NOMO-1 (cell line): ENCODE data around the gene TRIM74.
"Not testable (repeated sequence)": the region's sequence is repeated elsewhere in the genome, so short reads cannot be mapped to it uniquely, and the experiment has no call there.

ENCODE experiments used
- DNase-seq, 2 experiments: peaks; one replicate each; lab custom pipeline; 2025; ENCODE audit not compliant: unreplicated experiment in 2 of 2; lab: John Stamatoyannopoulos, UW

Gene TRIM74

DNA sequence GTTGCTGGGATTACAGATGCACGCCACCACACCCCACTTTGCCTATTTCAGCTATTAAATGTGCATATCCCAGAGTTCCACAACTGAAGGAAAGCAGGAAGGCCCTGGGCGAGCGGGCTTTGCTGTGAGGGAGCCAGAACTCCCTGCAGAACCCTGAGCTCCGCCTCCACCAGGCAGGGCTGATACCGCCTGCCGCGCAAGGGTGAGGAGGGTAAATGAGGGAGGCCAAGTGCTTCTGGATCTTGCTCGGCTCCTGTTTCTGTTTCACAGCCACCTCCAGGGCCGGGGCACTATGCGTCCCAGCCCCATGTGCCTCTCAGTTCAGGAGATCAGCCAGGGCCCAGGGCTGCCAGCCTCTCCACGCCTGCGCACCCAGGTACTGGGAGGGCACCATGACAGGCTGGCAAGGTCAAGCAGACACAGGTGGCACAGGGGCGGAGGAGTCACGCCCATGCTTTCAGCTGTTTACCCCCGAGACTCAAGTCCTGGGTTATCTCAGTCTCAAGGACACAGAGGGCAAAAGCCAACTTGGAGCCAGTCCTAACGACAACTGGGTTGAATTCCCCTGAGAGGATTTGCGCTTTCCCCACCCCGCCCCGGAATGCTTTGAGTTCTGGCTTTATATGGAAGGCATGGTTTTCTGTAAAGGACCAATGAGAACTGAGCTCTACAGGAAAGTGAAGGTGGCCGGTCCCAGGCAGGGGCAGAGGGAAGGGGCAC is 8.5 kb downstream of the TRIM74 start:
- DNase-seq, result not testable (repeated sequence)

GRCh38 chr7:72960029-72960428 is 9.2 kb downstream of the TRIM74 start:
- DNase-seq, result not testable (repeated sequence)

DNA sequence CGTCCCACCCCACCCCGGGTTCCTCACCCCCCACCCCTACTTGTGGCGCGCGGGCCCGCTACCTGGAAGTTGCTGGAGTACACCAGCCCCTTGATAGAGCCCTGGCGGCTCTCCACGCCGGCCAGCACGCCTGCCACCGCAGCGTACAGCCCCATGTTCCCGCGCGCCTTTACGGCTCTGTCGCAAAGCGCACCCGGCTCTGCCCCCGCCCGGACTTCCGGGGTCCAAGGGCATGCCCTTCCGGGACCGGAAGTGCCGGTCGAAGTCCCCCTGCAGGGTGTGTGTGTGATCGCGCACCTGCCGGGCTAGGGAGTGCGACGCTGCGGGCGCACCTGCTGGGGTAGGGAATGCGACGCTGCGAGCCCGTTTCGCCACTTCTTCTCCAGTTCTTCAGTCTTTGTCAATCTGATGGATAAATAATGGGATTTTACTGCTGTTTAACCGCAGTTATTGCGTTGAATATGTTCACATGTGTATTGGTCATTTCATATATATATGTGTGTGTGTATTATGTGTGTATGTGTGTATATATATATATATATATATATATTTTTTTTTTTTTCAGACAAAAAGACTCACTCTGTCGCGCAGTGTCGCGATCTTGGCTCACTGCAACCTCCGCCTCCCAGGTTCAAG is 14.6 kb downstream of the TRIM74 start:
- not testable (repeated sequence) for DNase-seq

DNA sequence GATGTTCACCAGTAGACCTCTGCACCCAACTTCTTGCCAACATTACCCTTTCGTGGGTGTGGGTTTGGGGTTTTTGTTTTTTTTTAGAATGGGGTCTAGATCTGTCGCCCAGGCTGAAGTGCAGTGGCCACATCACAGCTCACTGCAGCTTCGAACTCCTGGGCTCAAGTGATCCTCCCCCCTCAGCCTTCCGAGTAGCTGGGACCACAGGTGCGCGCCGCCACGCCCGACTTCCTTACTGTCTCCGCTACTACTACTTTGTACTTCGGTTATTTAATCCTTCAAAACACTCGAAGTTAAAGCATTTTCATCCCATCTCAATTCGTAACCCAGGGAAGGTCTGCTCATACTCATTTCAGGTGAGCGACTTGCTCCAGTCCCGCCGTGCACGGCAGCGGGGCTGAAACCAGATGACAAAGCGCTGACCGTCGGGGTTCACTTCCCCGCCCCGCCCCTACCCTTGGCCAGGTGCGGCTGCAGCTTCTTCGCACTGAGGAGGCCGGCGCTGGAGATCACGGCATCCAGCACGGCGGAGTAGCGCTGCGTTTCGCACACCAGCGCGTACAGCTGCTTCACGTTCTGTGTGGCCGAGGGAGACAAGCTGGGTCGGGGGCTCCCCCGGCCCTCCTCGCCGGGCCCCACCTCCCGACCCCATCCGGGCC is 15.2 kb downstream of the TRIM74 start:
- DNase-seq, result not testable (repeated sequence)

GRCh38 chr7:72950432-72950831 is 18.8 kb downstream of the TRIM74 start:
- not testable (repeated sequence) for DNase-seq

GRCh38 chr7:72949686-72950085 is 19.6 kb downstream of the TRIM74 start:
- DNase-seq, result not testable (repeated sequence)

- DNase-seq, result not testable (repeated sequence)
Measured at GRCh38 chr7:72949276-72949675, 20.0 kb downstream of the TRIM74 start.

DNA sequence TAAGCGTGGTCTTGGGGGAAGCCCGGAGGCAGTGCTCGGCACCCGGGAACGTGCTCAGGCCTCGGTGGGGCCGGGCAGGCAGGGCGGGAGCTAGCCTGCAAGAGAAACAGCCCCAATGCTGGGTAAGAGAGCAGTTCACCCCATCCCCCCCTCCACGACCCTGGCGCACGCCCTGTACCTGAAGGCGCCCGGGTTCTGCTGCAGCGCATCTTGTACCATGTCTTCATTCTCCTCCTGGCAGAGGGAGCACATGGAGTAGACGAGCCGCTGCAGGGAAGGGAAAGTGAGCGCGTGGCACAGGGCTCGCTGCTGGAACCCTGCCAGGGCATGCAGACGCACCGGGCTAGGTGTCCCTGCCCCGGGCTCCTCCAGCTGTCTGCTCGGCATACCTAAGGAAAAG is 20.6 kb downstream of the TRIM74 start:
- DNase-seq, result not testable (repeated sequence)

DNA sequence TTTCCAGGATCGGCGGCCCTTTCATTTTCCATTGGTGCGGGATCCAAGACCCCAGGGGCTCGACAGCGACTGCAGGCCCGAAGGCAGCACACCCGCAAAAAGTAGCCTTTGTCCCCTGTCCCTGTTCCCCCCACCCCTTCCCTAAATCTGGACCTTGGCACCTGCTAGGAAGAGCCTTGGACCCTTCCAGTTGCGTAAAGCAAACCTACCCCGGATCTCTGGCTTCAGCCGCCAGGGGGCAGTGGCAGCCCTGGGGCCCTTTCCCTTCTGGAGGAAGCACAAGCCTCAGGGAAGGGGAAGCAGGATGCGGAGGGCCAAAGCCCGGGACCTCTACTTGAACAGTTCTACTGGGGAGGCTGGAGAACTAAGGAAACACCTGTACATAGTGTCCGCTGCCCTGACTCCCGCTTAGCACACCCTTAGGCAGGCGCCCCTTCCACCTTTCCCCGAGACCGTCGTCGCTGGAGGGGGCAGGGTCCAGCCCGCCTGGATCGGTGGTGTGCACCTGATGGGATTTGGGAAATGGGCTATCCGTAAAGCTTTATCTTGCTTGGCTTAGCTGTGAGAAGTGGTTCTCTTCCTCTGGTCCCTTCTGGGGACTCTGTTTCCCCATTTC is 23.0 kb downstream of the TRIM74 start:
- DNase-seq, result not testable (repeated sequence)

- DNase-seq, result not testable (repeated sequence)
Measured at GRCh38 chr7:72945597-72945996, 23.7 kb downstream of the TRIM74 start.

DNA sequence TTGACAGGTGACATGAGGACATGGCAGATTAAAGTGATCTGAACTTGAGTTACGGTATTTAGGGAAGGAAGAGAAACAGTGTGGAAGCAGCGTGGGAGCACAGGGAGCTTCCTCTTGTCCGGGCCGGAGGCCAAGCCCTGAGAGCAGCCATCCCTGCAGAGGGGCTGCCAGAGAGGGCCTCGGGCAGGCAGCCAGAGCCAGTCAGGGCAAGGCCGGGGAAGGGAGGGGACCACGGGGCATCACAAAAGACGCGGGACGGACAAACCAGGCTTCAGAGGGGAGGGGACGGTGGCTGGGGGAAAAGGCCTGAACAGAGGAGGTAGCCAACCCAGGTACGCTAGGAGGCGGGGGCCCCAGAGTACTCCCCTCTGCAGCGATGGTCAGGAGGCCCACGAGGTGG is 24.3 kb downstream of the TRIM74 start:
- not testable (repeated sequence) for DNase-seq

DNA sequence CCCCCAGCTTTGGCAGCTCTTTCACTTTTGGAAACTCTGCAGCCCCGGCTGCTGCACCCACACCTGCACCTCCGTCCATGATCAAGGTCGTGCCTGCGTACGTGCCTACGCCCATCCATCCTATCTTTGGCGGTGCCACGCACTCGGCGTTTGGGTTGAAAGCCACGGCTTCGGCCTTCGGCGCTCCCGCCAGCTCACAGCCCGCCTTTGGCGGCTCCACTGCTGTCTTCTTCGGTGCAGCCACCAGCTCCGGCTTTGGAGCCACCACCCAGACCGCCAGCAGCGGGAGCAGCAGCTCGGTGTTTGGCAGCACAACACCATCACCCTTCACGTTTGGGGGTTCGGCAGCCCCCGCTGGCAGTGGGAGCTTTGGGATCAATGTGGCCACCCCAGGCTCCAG is 26.3 kb downstream of the TRIM74 start:
- DNase-seq, result not testable (repeated sequence)

GRCh38 chr7:72942022-72942705 is 27.1 kb downstream of the TRIM74 start:
- not testable (repeated sequence) for DNase-seq

- not testable (repeated sequence) for DNase-seq
Measured at GRCh38 chr7:72928216-72928615, 41.0 kb downstream of the TRIM74 start.

- DNase-seq, result not testable (repeated sequence)
Measured at GRCh38 chr7:72927791-72928190, 41.5 kb downstream of the TRIM74 start.

DNA sequence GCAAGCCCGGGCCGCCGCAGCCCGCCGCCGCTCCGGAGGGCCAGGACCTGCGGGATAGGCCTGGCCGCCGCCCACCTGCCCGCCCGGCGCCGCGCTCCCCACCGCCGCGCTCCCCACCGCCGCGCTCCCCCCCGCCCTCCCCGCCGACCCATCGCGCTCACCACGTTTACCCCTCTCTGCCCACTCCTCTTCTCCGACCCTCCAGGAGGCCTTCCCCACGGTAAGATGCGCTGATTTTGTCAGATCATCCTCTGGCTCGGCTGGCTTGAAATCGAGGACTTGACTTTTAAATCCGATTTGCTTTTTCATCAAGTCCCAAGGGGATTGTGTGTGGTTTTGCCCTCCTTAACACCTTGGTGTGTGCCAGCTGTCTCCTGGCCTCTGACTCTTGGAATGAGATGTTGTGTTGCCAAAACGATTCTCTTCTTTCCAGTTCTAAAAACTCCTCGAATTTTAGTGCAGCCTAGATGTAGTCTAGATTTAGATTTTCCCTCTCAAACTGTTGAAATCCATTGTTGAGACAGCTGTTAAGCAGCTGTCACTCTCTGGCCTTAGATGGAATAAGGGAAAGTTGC is 43.6 kb downstream of the TRIM74 start:
- no peak for DNase-seq

GRCh38 chr7:72924733-72925545 is 44.3 kb downstream of the TRIM74 start, which contains the start of gene POM121:
POM121 (plus strand) TSS chr7:72925095; CDS start chr7:72925122, 27 bp downstream.
- peak; percentile 93 to 98 for DNase-seq

GRCh38 chr7:72924386-72924732 is 44.9 kb downstream of the TRIM74 start:
- peak; percentile 85 to 92 for DNase-seq

DNA sequence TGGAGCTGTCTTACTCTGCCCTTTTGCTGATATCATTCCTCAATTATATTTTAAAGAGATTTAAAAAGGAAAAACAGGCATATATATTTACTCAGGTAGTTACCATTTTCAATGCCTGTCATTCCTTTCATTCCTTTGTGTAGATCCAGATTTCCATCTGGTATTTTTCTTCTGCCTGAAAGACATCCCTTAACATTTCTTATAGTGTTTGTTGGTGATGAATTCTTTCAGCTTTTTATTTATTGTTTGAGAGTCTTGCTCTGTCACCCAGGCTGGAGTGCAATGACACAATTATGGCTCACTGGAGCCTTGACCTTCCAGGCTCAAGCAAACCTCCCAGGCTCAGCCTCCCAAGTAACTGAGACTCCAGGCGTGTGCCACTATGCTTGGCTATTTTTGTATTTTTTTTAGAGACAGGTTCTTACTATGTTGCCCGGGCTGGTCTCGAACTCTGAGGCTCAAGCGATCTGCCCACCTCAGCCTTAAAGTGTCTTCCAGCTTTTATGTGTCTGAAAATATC is 50.0 kb downstream of the TRIM74 start:
- DNase-seq, result no peak
